ENCODE measurements around the gene ARID3C.

ARID3C gene, protein sequence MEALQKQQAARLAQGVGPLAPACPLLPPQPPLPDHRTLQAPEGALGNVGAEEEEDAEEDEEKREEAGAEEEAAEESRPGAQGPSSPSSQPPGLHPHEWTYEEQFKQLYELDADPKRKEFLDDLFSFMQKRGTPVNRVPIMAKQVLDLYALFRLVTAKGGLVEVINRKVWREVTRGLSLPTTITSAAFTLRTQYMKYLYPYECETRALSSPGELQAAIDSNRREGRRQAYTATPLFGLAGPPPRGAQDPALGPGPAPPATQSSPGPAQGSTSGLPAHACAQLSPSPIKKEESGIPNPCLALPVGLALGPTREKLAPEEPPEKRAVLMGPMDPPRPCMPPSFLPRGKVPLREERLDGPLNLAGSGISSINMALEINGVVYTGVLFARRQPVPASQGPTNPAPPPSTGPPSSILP

GRCh38 chr9:34628656-34629490 lies at the start of gene ARID3C:
TSS of gene ARID3C (minus strand) at chr9:34629066. CDS start at chr9:34628014, 1,052 bp downstream.
- peak; percentile 52 for DNase-seq

DNA sequence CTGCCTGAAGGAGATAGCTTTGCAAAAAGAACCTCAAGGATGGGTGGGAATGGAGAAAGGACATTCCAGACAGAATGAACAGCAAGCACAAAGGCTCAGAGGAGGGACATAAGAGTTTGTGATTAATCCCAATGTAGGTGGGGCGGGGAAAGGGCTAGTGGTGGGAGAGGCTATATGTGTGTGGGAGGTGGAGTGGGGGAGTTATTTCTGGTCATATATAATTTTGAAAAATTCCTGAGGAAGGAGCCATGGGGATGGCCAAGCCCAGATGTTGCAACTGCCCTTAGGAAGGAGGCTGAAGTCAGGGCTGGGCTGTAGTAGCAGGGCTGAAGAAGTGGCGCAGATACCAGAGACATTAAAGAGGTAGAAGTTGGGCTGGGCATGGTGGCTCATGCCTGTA lies 47.0 kb upstream of the ARID3C start:
- DNase-seq, result no peak

- peak; percentile 56 for DNase-seq
Observed at GRCh38 chr9:34675048-34675714, 46.3 kb upstream of the ARID3C start.

GRCh38 chr9:34674440-34674839 lies 45.6 kb upstream of the ARID3C start:
- DNase-seq, result no peak

GRCh38 chr9:34671307-34671706 lies 42.4 kb upstream of the ARID3C start:
- no peak for DNase-seq

GRCh38 chr9:34669809-34670562 lies 41.1 kb upstream of the ARID3C start:
- DNase-seq, result no peak

DNA sequence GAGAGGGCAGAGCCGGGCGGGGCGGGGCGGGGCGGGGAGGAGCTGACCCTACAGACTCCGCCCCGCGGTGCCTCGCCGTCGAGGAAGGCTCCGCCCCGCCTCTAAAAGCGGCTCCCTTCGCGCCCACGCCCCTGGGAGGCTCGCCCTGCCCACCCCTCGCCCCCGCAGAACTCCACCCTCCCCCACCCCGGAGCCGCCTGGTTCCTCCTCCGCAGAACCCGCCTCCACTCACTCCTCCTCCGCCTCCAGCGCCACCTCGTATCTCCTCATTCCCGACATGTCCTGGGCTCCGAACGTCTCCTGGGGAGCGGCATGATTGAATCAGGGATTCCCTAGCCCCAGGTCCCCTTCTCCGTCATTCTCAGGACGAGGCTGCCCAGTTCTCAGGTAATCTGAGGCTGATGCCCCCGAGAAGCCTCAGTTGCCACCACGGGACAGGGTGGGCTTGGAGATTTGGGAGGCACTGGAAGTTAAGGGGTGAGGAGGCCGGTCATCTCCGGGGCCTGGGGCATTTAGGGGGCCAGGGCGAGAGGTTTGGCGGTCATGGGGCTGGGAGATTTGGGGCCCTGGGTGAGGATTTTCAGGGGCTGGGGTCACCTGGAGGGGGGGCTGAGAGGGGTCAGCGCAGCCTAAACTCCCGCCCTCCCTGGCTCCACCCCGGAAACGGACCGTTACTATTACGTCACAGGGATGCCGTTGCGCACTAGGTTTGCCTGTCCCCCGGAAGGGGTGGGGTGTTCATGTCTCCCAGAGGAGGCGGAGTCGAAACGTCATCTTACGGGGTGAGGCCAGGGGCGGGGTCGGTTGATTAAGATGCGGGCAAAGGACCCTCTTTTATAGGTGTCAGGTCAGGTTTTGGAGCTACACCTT lies 36.8 kb upstream of the ARID3C start:
- peak; percentile 76 for DNase-seq

GRCh38 chr9:34665067-34665380 lies 36.2 kb upstream of the ARID3C start:
- no peak for DNase-seq

DNA sequence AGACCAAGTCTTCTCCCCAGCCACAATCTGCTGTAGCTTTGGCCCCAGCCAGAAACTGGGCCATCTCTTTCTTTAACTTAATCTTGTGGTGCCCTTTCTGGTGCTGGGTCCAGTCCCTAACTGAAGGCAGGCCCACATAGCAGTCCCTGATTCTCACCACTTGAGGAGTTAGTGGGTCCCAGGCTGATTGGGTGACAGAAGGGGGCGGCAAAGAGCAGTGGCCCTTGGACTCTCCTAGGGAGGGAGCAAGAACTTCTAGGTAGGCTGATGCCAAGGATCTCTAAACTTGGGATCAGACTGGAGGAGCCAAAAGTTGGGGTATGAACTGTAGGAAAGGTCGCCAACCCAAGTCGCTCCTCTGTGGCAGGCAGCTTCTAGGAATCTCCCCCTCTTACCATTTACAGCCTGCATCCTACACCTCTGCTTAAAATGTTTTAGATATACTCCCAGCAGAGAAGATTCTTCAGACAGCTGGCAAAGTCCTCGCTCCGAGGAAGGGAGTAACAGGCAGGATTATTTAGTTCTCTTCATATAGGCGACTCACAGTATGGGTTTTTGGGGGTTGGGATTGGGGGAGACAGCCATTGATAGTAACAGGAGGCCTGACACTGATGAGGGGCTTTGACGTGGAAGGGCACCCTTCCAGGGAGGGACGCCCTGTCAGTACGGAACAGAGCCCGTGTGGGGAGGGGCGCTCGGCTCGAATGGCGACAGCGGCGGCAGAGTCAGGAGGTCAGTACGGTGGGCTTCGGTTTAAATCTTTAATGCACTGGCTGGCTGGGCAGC lies 35.6 kb upstream of the ARID3C start:
- peak; percentile 71 for DNase-seq

DNA sequence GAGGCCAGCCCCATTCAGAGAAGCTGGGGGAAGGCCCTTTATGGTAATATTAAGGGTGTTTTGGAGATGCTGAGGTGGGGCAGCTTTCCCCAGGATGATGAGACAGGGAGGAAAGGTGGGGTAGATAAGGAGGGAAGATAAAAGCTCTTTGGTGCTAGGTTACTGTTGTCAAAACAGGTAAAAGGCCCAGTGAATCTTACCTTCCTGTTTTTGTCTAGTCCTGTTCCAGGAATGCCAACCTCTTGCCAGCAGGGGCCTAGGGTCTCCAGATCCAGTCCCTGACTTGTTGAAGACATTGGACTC lies 34.4 kb upstream of the ARID3C start:
- no peak for DNase-seq

- DNase-seq, result no peak
Observed at GRCh38 chr9:34662526-34663302, 33.8 kb upstream of the ARID3C start, which contains the start of gene CCL27. TSS of gene CCL27 (minus strand) at chr9:34662657. CDS start at chr9:34662633, 24 bp downstream.

DNA sequence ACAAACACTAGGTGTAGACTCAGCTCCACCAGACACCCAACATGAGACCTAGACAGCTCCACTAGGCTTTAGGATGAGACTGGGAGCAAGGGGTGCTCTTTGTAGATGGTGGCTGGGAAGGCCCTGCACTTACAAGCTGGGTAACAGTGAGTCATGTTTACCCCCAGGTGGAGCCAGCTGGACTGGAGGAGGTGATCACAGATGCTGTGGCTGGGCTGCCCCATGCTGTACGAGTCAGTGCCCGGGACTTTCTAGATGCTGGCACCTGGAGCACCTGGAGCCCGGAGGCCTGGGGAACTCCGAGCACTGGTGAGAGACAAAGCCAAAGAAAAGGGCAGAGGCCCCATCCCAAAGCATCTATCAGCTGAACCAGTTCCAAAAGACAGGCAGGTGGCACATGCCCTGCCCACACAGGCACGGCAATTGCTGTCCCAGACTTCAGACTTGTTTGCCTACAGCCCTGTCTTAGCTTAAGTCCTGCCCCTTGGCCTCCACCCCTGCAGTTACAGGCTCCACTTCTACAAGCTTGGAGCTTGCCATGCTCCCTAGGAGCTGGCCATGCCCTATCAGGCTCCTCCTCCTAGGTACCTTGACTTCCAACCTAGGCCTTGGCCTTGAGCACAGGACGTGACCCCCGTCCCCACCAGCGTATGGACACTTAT lies 30.9 kb upstream of the ARID3C start:
- no peak for DNase-seq

- no peak for DNase-seq
Observed at GRCh38 chr9:34658461-34658860, 29.6 kb upstream of the ARID3C start.

GRCh38 chr9:34656992-34657391 lies 28.1 kb upstream of the ARID3C start:
- no peak for DNase-seq

DNA sequence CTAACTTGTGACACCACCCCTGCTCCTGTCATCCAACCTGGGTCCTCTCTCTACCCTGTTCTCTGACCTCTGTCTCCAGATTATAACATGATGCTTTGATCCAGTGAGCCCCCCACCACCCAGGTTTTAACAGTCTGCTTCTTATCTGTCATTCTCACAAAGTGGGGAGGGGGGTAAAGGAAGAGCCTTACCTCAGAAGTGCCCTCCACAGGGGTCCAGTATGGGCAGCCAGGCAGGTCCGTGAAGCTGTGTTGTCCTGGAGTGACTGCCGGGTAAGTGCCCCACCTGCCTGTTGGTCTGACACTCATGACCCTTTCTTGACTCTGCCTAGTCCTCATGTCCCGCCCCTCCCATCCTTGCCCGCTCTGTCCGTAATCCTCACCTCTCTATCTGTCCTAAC lies 26.5 kb upstream of the ARID3C start:
- no peak for DNase-seq

GRCh38 chr9:34654323-34655051 lies 25.6 kb upstream of the ARID3C start:
- no peak for DNase-seq

DNA sequence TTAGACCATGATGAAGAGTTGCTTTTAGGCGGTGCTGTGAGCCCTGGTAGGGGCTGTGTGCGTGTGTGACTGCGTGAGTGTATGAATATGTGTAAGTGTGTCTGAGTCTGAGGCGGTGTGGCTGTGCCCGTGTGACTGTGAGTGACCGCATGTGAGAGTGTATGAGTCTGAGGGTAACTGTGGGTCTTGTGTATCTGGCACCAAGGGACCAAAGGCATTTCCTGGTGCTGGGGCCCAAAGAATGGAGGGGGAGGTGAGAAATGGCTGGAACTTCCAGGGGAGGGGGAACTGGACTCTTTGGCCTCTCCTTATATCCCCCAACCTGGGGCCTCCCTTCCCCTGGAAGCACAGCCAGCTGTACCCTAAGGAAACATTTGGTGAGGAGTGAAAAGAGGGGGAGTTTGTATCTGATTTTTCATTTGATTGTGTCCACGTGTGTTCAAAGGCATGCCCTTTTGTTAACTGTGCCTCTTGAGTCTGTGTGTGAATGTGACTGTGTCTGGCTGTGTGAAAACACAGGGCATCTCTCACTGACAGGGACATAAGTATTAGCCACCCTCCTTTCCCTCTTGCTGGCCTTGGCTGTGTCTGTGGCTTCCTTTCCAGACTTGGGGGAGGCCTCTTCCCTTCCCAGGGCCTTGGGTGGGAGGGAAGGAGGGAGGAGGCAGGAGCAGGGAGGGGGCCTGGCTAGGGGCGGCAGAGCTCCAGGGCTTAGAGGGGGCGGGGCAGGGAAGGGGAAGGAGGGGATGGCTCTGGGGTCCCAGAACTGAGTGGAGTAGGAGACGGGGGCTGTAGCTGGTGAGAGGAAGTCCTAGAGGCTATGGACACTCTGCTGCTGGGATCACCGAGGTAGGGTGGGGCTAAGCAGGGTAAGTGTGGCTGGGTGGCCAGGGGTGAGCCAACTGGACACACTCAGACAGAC lies 24.5 kb upstream of the ARID3C start:
- DNase-seq, result no peak

GRCh38 chr9:34652602-34653000 lies 23.7 kb upstream of the ARID3C start:
- no peak for DNase-seq

Measured in stimulated activated CD4-positive, alpha-beta T cell treated with anti-CD3 and anti-CD28 coated beads, Interleukin-12 subunit alpha, Interleukin-12 subunit beta, amount 100 ng/mL, for 4 hours (primary cell).